Aorta (tissue), 5 donors: ENCODE data around the gene CENPP. TPM values are rescaled to one million over a fixed set of nuclear protein-coding genes. Genes with fewer than 3 reads are reported as not detected.

ENCODE experiments used
- ATAC-seq: fragments of 200-7000 bp; cut with Tn5 transposase; one replicate; pipeline ENCODE4 v1.9.1; 2022; ENCODE audit warnings: moderate library complexity; ENCODE audit not compliant: low FRiP score
- DNase-seq, 2 donors: peaks; one replicate each; pipeline ENCODE4 v3.0.0-alpha.2; 2020
- H3K27ac ChIP-seq, 2 donors: one replicate each; pipeline ENCODE4 v1.5.1; 2013; ENCODE audit warnings: low read length in 2 of 2, mild to moderate bottlenecking in 2 of 2, moderate library complexity in 2 of 2, control low read depth in 1 of 2, inconsistent platforms in 1 of 2, low read depth in 1 of 2
- H3K27me3 ChIP-seq, 2 donors: one replicate each; pipeline ENCODE4 v1.6.1; 2013; ENCODE audit warnings: control low read depth in 1 of 2, low read length in 1 of 2, mild to moderate bottlenecking in 1 of 2, moderate library complexity in 1 of 2; ENCODE audit not compliant: insufficient read depth in 2 of 2, control insufficient read depth in 1 of 2
- H3K36me3 ChIP-seq, 2 donors: one replicate each; pipeline ENCODE4 v1.6.1; 2013; ENCODE audit warnings: control low read depth in 1 of 2, low read length in 1 of 2, mild to moderate bottlenecking in 1 of 2; ENCODE audit not compliant: insufficient read depth in 2 of 2, control insufficient read depth in 1 of 2
- H3K4me1 ChIP-seq, 2 donors: one replicate each; pipeline ENCODE4 v1.6.1; 2013; ENCODE audit warnings: low read length in 2 of 2, control low read depth in 1 of 2, mild to moderate bottlenecking in 1 of 2, moderate library complexity in 1 of 2; ENCODE audit not compliant: insufficient read depth in 2 of 2, control insufficient read depth in 1 of 2
- H3K4me3 ChIP-seq, 2 donors: one replicate each; pipeline ENCODE4 v1.5.1; 2013; ENCODE audit warnings: low read length in 2 of 2, control low read depth in 1 of 2, mild to moderate bottlenecking in 1 of 2
- H3K9me3 ChIP-seq: one replicate; pipeline ENCODE4 v1.6.1; 2013; ENCODE audit warnings: mild to moderate bottlenecking, low read length; ENCODE audit not compliant: control insufficient read depth
- WGBS, 2 donors: extraction: QIAGEN DNeasy Blood & Tissue Kit; methylation state at CpG; one replicate each; pipeline ENCODE4 v1.1.7; 2013; 5-methylcytosine and 5-hydroxymethylcytosine counted together
- intact Hi-C, 2 donors: fragments of 100-400 bp; cut with DNase I; formaldehyde crosslinking; loops; one replicate each; pipeline versions ENCODE4 v1.14.2 to v1.15.0; 2022
- polyA plus RNA-seq, 2 donors: library from polyadenylated mRNA; stranded (reverse); fragments of 200-250 nt; gene quantifications; one replicate each; pipeline ENCODE4 v1.2.3, GENCODE V29; 2013
- total RNA-seq, 2 donors: library from RNA; stranded (reverse); fragmentation: NEBNext Ultra II Directional; extraction: Animal tissue kit (Norgen Biotek cat#: 25700); gene quantifications; one replicate each; pipeline ENCODE4 v1.2.1, GENCODE V29; 2021
- donor health status: healthy with polysubstance abuse.
- donor health status: Bipolar disorder and iron deficiency.
- donor health status: DM: no; HTN: no; CAD: no.
- donor health status: DM: no; HTN: no; CAD: no.
- donor health status: DM: yes; HTN: yes; CAD: no.

The CENPP gene
- total and polyA plus RNA-seq, 4 donors, result 0.50 to 11.1 (median 4.3) TPM

DNA sequence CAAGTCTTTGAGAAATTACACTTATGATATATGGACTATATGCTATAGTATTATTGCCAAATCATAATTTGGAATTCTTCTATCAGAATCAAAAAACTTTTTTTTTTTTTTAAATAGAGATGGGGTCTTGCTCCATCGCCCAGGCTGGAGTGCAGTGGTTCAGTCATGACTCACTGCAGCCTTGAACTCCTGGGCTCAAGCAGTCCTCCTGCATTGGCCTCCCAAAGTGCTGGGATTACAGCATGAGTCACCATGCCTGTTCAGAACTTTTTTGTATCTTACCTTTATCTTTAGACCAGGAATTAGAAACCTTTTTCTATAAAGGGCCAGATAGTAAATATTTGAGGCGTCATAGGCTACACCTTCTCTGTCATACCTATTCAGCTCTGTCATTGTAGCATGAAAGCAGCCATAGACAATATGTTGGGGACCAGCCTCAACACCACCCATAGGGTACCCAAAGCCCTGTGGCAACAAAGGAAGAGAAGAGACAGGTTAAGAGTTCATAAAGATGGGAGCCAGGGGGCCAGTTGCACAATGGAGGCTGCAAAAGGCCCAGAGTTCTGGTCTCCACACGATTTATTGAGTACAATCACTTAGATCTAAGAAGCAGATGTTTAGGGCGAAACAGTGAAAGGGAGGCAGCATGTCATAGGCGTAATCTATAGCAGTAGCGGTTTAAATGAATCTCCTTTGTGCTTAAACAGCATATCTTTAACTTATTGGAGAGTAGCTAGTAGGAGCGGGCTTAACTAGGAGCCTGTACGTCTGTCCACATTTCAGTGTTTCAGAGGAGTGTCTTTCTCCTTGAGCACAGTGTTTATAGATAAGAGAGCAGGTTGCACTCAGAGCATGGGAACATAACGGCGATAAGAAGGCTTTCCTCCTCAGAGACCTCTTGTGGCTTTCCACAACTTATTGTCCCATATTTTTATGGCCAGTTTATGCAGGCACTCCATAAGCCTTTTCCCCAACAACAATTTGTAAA, 197.5 kb downstream of the CENPP start:
- ATAC-seq (no peak), DNase-seq (no peak)
- WGBS, 2 donors, result 85 to 91% methylated on average over 10 of the region's 10 CpGs

DNA sequence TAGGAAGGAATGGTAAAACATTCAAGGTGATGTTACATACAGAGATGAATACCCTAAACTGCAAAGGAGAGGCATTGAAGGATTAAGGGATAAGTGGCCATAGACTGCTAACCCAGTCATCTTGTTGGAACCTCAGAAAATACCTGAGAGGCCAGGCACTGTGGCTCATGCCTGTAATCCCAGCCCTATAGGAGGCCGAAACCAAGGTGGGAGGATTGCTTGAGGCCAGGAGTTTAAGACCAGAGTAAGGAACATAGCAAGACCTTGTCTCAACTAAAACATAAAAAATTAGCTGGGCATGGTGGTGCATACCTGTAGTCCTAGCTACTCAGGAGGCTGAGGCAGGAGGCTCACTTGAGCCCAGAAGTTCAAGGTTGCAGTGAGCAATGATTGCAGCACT, 199.1 kb downstream of the CENPP start:
- 97% methylated on average over 1 of the region's 1 CpG for WGBS, 2 donors
- Histone ChIP-seq H3K27me3 (no peaks in the 10 kb centered on the region), H3K36me3 (peaks cover 2% of the 10 kb centered on the region in 2 donors), H3K4me3 (no peak overlapping the region), H3K9me3 (no peaks in the 10 kb centered on the region), H3K27ac (no peak overlapping the region), H3K4me1 (peaks cover 0 to 2% of the 10 kb centered on the region in 2 donors)
- intact Hi-C loops, result no loop called here
- DNase-seq, result no peak
- no peak for ATAC-seq

More for the DNA sequence above, 197.5 kb downstream of the CENPP start:
- intact Hi-C loops, result no loop called here
- Histone ChIP-seq H3K9me3 (no peaks in the 10 kb centered on the region), H3K27me3 (no peaks in the 10 kb centered on the region), H3K4me3 (no peak overlapping the region), H3K27ac (no peak overlapping the region), H3K36me3 (peaks cover 2 to 3% of the 10 kb centered on the region in 2 donors), H3K4me1 (peaks cover 0 to 2% of the 10 kb centered on the region in 2 donors)

DNA sequence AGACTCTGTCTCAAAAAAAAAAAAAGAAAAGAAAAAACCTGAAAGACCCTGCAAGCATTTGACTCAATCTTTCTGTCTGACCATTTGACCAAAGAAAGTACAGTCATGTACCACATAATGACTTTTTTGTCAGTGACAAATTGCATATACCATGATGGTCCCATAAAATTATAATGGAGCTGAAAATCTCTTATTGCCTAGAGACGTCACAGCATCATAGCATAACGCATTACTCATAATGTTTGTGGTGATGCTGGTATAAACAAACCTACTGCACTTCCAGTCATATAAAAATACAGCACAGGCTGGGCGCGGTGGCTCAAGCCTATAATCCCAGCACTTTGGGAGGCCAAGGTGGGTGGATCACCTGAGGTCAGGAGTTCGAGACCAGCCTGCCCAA, 199.6 kb downstream of the CENPP start:
- no peak for DNase-seq
- ATAC-seq, result no peak
- Histone ChIP-seq H3K27me3 (no peaks in the 10 kb centered on the region), H3K4me1 (peaks cover 0 to 2% of the 10 kb centered on the region in 2 donors), H3K27ac (no peak overlapping the region), H3K4me3 (no peak overlapping the region), H3K36me3 (no peaks in the 10 kb centered on the region), H3K9me3 (no peaks in the 10 kb centered on the region)
- intact Hi-C loops, result no loop called here
- WGBS, 2 donors, result 94 to 98% methylated on average over 5 of the region's 5 CpGs

DNA sequence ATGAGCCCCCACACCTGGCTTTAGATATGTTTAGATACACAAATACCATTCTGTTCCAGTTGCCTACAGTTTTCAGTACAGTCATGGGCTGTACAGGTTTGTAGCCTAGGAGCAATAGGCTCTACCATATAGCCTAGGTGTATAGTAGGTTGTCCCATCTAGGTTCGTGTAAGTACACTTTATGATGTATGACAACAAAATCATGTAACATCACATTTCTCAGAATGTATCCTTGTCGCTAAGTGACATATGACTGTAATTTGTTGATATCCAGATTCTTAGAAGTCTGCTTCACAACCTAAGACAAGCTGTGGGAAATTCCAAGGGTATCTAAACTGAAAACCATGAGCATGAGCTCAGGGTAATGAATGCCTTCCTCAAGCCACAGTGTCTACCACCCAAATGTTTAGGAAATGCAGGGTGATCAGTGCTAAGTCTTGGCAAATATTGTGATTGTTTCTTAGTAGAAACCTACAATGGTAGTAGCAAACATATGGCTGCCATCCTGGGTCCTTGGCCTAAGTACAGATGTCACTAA, 201.6 kb downstream of the CENPP start:
- Histone ChIP-seq H3K27ac (no peak overlapping the region), H3K9me3 (no peaks in the 10 kb centered on the region), H3K27me3 (no peaks in the 10 kb centered on the region), H3K4me1 (peaks cover 0 to 2% of the 10 kb centered on the region in 2 donors), H3K4me3 (no peak overlapping the region), H3K36me3 (no peaks in the 10 kb centered on the region)
- DNase-seq (no peak), ATAC-seq (no peak)
- intact Hi-C loops, result no loop called here
- 96 to 99% methylated on average over 2 of the region's 2 CpGs for WGBS, 2 donors

DNA sequence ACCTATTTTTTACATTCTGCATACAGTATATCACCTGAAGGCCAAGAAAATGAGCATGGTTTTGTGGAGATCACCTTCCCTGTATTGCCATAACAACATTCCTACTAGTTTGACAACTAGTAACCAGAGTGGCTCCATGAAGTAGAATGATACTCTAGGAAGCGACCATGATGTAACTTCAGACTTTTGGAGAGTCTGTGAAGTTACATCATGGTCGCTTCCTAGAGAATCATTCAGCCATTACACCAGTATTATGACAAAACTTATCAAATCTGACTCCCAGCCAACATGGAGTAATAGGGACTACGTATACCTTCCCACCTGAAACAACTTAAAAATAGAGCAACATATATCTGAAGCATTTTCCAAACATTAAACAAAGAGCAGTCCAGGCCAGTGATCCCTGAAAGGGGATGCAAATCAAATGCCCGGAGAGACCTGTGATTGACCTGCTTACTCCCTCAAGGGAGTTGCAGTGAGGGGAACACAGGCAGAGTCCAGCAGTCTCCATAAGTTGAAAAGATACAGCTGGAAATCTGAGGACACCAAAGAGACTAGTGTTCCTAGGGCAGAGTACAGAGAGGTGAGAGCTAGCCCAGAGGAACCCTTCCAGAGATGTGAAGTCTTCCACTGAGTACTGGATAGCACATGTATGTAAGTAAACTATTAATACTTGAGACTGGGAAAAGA, 202.2 kb downstream of the CENPP start:
- Histone ChIP-seq H3K4me3 (no peak overlapping the region), H3K27me3 (no peaks in the 10 kb centered on the region), H3K9me3 (no peaks in the 10 kb centered on the region), H3K36me3 (no peaks in the 10 kb centered on the region), H3K4me1 (peaks cover 0 to 2% of the 10 kb centered on the region in 2 donors), H3K27ac (no peak overlapping the region)
- intact Hi-C loops, result no loop called here
- WGBS, 2 donors, result 83 to 89% methylated on average over 4 of the region's 4 CpGs
- ATAC-seq, result no peak
- no peak for DNase-seq

DNA sequence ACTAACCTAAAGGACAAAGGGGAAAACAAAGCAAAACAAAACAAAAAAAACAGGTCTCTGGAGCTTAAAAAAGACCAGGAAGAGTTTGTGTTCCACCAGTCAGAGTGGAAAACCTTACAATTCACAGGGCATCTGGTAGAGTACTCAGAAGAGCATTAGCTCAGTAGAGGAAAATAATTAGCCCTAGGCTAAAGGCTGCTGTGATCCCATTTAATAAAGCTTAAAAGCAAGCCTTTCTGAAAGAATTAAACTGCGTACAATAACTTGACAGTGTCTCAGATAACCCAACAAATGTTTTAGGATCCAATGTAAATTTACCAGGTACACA, 202.7 kb downstream of the CENPP start:
- Histone ChIP-seq H3K27ac (no peak overlapping the region), H3K27me3 (no peaks in the 10 kb centered on the region)
- intact Hi-C loops, result no loop called here

DNA sequence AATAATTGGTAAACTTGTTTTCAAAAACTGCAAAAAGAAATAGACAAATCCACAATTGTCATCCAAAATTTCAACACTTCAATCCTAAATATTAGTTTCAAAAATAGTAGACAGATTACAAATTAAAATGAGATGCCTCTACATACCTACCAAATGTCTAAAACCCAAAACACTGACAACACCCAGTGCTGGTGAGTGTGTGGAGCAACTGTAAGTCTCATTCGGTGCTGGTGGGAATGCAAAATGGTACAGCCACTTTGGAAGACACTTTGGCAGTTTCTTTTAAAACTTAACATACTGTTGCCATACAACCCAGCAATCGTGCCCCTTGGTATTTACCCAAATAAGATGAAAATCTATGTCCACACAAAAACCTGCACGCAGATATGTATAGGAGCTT, 203.4 kb downstream of the CENPP start:
- Histone ChIP-seq H3K27me3 (no peaks in the 10 kb centered on the region), H3K27ac (no peak overlapping the region), H3K9me3 (no peaks in the 10 kb centered on the region), H3K36me3 (no peaks in the 10 kb centered on the region), H3K4me1 (peaks cover 0 to 2% of the 10 kb centered on the region in 2 donors), H3K4me3 (no peak overlapping the region)
- intact Hi-C loops, result no loop called here
- ATAC-seq (no peak), DNase-seq (no peak)
- WGBS, 2 donors, result 92 to 94% methylated on average over 3 of the region's 3 CpGs

More for the DNA sequence above, 202.7 kb downstream of the CENPP start:
- H3K4me1 ChIP-seq, result peaks cover 0 to 2% of the 10 kb centered on the region in 2 donors
- ATAC-seq, result no peak
- H3K4me3 ChIP-seq, result no peak overlapping the region
- no peaks in the 10 kb centered on the region for H3K9me3 ChIP-seq
- no peak for DNase-seq
- no peaks in the 10 kb centered on the region for H3K36me3 ChIP-seq
- WGBS, 2 donors, result 88 to 92% methylated on average over 1 of the region's 1 CpG

DNA sequence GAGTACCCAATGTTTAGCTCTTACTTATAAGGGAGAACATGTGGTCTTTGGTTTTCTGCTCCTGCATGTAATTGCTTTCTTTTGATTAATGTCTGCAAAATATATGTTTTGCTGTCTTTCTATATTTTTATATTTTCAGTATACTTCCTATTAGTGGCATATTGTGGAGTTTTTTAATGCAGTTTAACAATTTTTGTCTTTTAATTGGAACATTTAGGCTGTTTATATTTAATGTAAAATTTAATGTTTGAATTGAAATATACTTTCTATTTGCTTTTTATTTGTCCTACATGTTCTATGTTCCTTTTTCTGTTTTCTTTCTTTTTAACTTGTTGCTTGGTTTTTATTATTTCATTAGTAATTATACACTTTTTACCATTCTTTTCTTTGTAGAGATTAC, 205.1 kb downstream of the CENPP start:
- Histone ChIP-seq H3K36me3 (peaks cover 0 to 2% of the 10 kb centered on the region in 2 donors), H3K27me3 (no peaks in the 10 kb centered on the region), H3K9me3 (no peaks in the 10 kb centered on the region), H3K4me1 (peaks cover 0 to 4% of the 10 kb centered on the region in 2 donors), H3K27ac (no peak overlapping the region), H3K4me3 (no peak overlapping the region)
- ATAC-seq, result no peak
- no peak for DNase-seq
- intact Hi-C loops, result loop anchor here in 1 of 2 donors (5.0 kb wide), 1 partner anchor 34 kb away; no protein-coding TSS in a partner anchor
